GM19239 (cell line): ENCODE measurements around the gene MS4A15.

Experiments used
- DNase-seq: peaks from one replicate; pipeline ENCODE4 v3.0.0; 2011; ENCODE audit warnings: low spot score; ENCODE audit not compliant: insufficient read length
- FAIRE-seq: peaks from 2 replicates; lab custom pipeline; 2011; peaks lifted over from hg19 to GRCh38; lab: Jason Lieb, UNC

MS4A15 gene

GRCh38 chr11:60774726-60775125 is 18.1 kb downstream of the MS4A15 start:
- DNase-seq, result no peak
- FAIRE-seq, result no peak

GRCh38 chr11:60775420-60775961 is 18.8 kb downstream of the MS4A15 start:
- DNase-seq (peak; percentile 79), FAIRE-seq (peak; percentile 95)

- FAIRE-seq, result no peak
These were observed 19.5 kb downstream of the MS4A15 start for GRCh38 chr11:60776167-60776566.

GRCh38 chr11:60777106-60777505 is 20.4 kb downstream of the MS4A15 start:
- DNase-seq (no peak), FAIRE-seq (peak; percentile 37)

More at GRCh38 chr11:60776167-60776566, 19.5 kb downstream of the MS4A15 start:
- no peak for DNase-seq

- DNase-seq (no peak), FAIRE-seq (no peak)
These were observed 20.9 kb downstream of the MS4A15 start for GRCh38 chr11:60777572-60777971.

GRCh38 chr11:60780065-60780464 is 23.4 kb downstream of the MS4A15 start:
- no peak for DNase-seq
- FAIRE-seq, result peak; percentile 4

GRCh38 chr11:60780774-60781173 is 24.1 kb downstream of the MS4A15 start:
- FAIRE-seq, result no peak
- DNase-seq, result no peak

GRCh38 chr11:60781286-60781980 is 24.8 kb downstream of the MS4A15 start:
- FAIRE-seq (no peak), DNase-seq (no peak)

GRCh38 chr11:60781981-60782316 is 25.3 kb downstream of the MS4A15 start:
- FAIRE-seq (no peak), DNase-seq (no peak)

GRCh38 chr11:60782393-60783140 is 25.9 kb downstream of the MS4A15 start:
- FAIRE-seq (no peak), DNase-seq (no peak)

GRCh38 chr11:60783141-60783484 is 26.4 kb downstream of the MS4A15 start:
- no peak for DNase-seq
- no peak for FAIRE-seq

GRCh38 chr11:60783911-60784310 is 27.2 kb downstream of the MS4A15 start:
- no peak for FAIRE-seq
- no peak for DNase-seq

GRCh38 chr11:60785136-60785535 is 28.5 kb downstream of the MS4A15 start, which contains the start of gene MS4A10:
Gene MS4A10 (plus strand): TSS chr11:60785333. CDS start chr11:60790336, 5,003 bp downstream.
- FAIRE-seq, result no peak
- no peak for DNase-seq

- no peak for DNase-seq
These were observed 29.2 kb downstream of the MS4A15 start for GRCh38 chr11:60785806-60786361.

GRCh38 chr11:60786811-60787567 is 30.3 kb downstream of the MS4A15 start:
- DNase-seq (no peak), FAIRE-seq (no peak)

More at GRCh38 chr11:60785806-60786361, 29.2 kb downstream of the MS4A15 start:
- FAIRE-seq, result no peak

- no peak for DNase-seq
- FAIRE-seq, result no peak
These were observed 31.9 kb downstream of the MS4A15 start for GRCh38 chr11:60788401-60789125.

- no peak for FAIRE-seq
- no peak for DNase-seq
These were observed 34.1 kb downstream of the MS4A15 start for GRCh38 chr11:60790726-60791125.

- FAIRE-seq (no peak), DNase-seq (no peak)
These were observed 34.7 kb downstream of the MS4A15 start for GRCh38 chr11:60791153-60791933.

- no peak for FAIRE-seq
- no peak for DNase-seq
These were observed 35.9 kb downstream of the MS4A15 start for GRCh38 chr11:60792521-60792920.
